ENCODE measurements around the gene PCDH10.

GRCh38 chr4:133186210-133186609 lies 37.1 kb downstream of the PCDH10 start:
- no peak for TF ChIP-seq CTCF (IDR thresholded peaks at IDR 0.05; ENCODE audit: low read depth, low read length, poor library complexity, severe bottlenecking)
- no peak for TF ChIP-seq EZH2phosphoT487 (IDR thresholded peaks at IDR 0.05; ENCODE audit: borderline replicate concordance, low read length)
